Islet of Langerhans (tissue), 1 donor: ENCODE data around the gene RAB17.

ENCODE experiments used
- FAIRE-seq: peaks from one replicate; lab custom pipeline; 2011; peaks lifted over from hg19 to GRCh38; lab: Jason Lieb, UNC

Gene RAB17

GRCh38 chr2:237590272-237591140 lies at the start of gene RAB17:
TSS of gene RAB17 (minus strand) at chr2:237590734. CDS start at chr2:237586154, 4,580 bp downstream.
- peak; percentile 86 for FAIRE-seq

DNA sequence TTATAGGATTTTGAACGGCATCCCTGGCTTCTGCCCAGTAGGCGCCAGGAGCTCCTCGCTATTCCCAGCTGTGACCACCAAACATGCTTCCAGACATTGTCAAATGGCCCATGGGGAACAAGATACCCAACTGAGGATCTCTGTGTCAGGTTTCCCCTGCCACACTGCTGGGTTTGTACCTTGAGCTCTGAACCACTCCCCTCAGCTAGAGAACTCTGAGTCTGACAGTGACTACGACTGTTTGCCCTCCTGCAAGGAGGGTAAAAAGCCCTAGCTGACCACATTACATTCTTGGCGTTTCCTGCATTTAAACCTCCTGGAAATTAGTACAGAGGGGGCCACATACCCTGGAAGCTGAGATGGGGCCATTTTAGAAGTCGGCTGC lies 49.3 kb upstream of the RAB17 start:
- no peak for FAIRE-seq

DNA sequence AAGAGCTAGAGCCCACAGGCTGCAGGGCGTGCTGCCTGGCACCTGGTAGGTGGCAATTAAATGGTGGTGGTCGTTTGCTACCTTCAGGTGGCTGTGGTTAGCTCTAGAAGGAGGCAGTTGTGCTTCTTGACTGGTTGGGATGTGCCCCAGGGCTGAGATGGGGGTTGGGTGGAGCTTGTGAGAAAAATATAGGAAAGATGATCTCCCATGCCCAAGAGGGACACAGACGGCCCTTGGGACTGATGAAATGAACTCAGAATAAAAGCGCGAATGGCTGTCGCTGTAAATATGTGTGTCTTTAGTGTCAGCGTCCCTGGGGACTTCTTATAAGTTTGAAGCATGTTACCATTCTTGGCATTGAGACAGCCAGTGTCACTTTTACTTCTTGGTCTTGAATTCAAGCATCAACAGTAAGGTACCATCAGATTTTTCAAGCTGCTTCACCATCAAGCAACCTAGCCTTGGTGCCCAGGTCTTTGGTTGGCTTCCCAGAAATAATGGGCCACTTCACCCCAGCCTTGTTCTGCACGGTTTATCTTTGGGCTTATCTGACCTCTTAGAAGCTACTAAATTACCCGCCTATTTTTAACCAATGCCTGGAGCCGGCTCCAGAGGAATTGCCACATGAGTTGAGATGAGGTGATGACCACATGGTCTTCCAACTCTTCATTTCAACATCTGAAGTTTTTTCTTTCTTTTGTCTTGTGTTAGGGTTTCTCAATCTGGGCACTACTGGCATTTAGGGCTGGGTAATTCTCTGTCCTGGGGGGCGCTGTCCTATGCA lies 48.7 kb upstream of the RAB17 start:
- FAIRE-seq = no peak

- FAIRE-seq = no peak
Measured at GRCh38 chr2:237638176-237638575, 47.6 kb upstream of the RAB17 start.

GRCh38 chr2:237637429-237638135 lies 47.0 kb upstream of the RAB17 start:
- FAIRE-seq = no peak

GRCh38 chr2:237636578-237636977 lies 46.0 kb upstream of the RAB17 start:
- FAIRE-seq = no peak

DNA sequence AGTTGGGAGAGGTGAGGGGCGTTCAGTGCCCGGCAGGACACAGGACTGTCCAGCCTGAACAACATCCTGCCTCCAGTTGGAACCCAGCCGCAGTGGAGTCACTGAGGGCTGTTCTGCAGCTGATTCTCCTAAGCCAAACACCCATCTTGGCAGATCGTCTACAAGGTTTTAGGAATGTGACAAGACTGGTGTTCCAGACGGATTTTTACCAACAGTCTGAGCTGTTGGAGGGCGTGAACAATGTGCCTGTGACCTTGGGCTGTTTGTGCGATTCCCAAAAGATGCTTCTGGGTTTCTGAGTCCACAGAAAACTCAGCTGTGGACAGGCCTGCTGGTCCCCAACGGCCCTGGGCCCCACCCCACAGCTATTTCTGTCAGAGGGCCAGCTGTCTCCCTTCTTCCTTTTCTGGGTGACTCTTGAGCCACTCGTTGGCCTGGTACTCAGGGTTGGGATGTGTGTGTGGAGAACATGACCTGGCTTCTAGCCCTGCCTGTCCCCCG lies 42.6 kb upstream of the RAB17 start:
- FAIRE-seq = no peak

DNA sequence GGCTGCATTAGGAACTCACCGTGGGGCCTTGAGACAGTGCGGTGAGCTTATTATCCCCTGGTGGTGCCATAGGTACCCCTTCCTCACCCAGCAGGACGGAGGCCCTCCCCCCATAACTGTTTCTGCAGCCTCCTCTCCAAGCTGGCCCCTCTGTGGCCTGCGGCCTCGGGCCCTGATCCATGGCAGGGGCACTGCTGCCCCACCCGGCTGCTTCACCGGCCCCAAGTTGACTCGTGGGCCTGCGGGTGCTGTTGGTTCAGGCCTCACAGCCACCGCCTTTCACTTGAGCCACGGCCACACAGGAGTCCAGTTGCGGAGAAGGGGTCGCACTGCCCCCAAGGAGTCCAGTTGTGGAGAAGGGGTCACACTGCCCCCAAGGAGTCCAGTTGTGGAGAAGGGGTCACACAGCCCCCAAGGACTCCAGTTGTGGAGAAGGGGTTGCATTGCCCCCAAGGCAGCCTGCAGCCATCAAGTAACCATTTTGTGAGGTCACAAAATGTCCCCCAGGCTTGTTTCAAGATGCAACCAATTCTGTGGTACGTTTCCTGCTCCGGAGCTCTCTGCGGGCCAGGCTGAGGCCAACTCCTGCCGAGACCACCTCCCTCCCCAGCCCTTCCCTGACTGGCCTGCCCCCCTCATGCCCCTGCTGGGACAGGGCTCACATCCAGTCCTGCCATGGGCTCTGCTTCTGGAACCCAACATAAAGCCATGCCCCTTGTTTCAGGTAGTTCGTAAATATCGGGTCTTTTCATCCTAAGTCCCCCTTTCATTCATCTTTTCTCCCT lies 41.5 kb upstream of the RAB17 start:
- no peak for FAIRE-seq

GRCh38 chr2:237631007-237631785 lies 40.7 kb upstream of the RAB17 start:
- FAIRE-seq = no peak

DNA sequence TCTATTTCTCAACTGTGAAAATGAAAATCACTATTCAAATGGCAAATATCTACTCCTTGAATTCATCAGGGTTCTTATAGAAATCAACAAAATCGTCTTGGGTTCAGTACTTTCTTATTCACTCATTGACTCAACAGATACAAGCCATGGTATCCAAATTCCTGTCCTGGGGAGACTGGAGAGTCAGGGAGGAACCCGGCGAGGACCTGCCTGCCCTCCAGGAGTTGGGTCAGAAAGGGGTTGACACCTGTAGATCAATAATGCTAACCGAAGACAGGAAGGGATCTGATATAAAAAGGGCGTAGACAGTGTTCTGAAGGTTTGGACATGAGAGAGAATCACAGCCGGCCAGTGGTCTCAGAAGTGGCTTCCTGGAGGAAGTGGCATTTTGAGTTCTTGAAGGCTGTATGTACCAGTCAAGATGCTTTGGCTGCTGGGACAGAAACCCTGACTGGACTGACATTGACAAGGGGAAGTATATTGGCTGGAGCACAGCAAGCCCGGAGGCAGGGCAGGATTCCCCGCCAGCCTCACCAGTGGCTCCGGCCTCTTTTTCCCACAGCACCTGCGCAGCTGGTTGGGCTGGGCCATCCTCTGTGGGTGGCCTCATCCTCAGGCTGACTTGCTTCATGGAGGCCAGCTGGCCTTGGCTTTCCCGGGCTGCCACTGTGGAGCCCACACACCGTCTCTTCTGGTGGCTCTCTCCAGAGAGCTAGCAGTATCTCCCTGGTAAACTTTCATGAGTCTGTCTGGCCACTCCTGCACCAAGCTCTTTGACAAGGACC lies 39.9 kb upstream of the RAB17 start:
- FAIRE-seq = no peak

DNA sequence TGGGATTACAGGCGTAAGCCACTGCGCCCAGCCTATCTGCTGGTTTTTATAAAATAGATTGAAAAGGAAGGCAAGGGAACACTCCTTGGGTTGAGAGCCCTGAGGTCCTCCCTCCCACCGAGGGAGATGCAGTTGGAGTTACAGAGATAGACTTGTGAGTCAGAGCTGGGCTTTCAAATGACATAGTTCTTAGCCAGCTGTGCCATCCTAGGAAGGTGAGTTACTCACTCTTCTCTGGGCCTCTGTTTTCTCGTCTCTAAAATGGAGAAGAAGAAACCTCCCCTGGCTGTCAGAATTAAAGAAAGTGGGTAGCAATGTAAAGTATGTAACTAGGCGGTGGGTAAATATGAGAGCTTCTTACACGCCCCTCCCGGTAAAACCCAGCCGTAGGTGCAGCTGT lies 39.2 kb upstream of the RAB17 start:
- no peak for FAIRE-seq

DNA sequence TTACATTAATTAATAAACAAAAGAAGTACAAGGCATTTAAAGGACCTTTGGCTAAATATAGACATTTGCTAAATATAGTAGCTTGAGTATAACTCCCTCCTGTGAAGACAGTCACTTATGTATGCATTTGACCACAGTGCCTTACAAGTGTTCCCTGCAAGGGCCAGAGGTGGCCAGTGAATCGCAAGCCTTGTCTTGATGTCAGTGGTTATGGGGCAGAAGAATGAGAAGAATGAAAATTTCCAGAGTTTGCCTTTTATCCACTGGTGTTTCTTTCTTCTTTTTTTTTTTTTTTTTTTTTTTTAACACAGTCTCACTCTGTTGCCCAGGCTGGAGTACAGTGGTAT lies 38.6 kb upstream of the RAB17 start:
- no peak for FAIRE-seq

- FAIRE-seq = no peak
Measured at GRCh38 chr2:237628247-237629187, 38.0 kb upstream of the RAB17 start.

- FAIRE-seq = no peak
Measured at GRCh38 chr2:237627441-237628246, 37.1 kb upstream of the RAB17 start, which contains the start of gene LRRFIP1. TSS of gene LRRFIP1 (plus strand) at chr2:237627587. CDS start at chr2:237627645, 58 bp downstream.

- FAIRE-seq = no peak
Measured at GRCh38 chr2:237626813-237627440, 36.4 kb upstream of the RAB17 start.

GRCh38 chr2:237625777-237626176 lies 35.2 kb upstream of the RAB17 start:
- no peak for FAIRE-seq

GRCh38 chr2:237625216-237625705 lies 34.7 kb upstream of the RAB17 start:
- FAIRE-seq = no peak
